Ovary (tissue), 9 donors: ENCODE data around the gene EWSR1. TPM values are rescaled to one million over a fixed set of nuclear protein-coding genes. Genes with fewer than 3 reads are reported as not detected.

Source experiments
- DNase-seq, 5 donors: peaks; one replicate each; pipeline ENCODE4 v3.0.0-alpha.2; 2019 to 2020
- H3K27ac ChIP-seq, 2 donors: fragments of 200-600 bp; one replicate each; pipeline versions ENCODE4 v1.5.1 to v1.8.0; 2019 to 2022
- H3K27me3 ChIP-seq: fragments of 200-600 bp; one replicate; pipeline ENCODE4 v1.8.0; 2022
- H3K36me3 ChIP-seq: fragments of 200-600 bp; sonication (generic); one replicate; pipeline ENCODE4 v1.5.1; 2019
- H3K4me1 ChIP-seq: one replicate; pipeline ENCODE4 v1.8.1; 2013; ENCODE audit warnings: mild to moderate bottlenecking, moderate library complexity; ENCODE audit not compliant: insufficient read depth
- H3K4me3 ChIP-seq: fragments of 200-600 bp; sonication (generic); one replicate; pipeline ENCODE4 v1.5.1; 2017
- H3K9me3 ChIP-seq, 2 donors: fragments of 200-600 bp in 1 of 2; sonication (generic) in 1 of 2; one replicate each; pipeline versions ENCODE4 v1.5.1 to v1.8.1; 2013 to 2019; ENCODE audit warnings: mild to moderate bottlenecking in 1 of 2, moderate library complexity in 1 of 2
- EP300 ChIP-seq: sonication (generic); formaldehyde crosslinking; IDR thresholded peaks from one replicate; pipeline ENCODE4 v1.6.1; 2017; ENCODE audit warnings: antibody characterized with exemption
- POLR2A ChIP-seq: fragments of 450-650 bp; IDR thresholded peaks from one replicate; pipeline ENCODE4 v1.6.1; 2017; ENCODE audit warnings: antibody characterized with exemption, mild to moderate bottlenecking, moderate library complexity
- WGBS, 3 donors: extraction: QIAGEN DNeasy Blood & Tissue Kit in 1 of 3; methylation state at CpG; one replicate each; pipeline versions ENCODE4 v1.1.5 to v1.1.7; 2013 to 2017; 5-methylcytosine and 5-hydroxymethylcytosine counted together
- intact Hi-C, 4 donors: fragments of 100-400 bp; cut with DNase I; formaldehyde crosslinking; loops; one replicate each; pipeline versions ENCODE4 v1.11.0 to v1.15.1; 2022 to 2023
- polyA plus RNA-seq, 2 donors: library from polyadenylated mRNA; stranded (reverse); fragments of 200-250 nt in 1 of 2; fragments of 350-450 nt in 1 of 2; fragmentation: Illumina TruSeq in 1 of 2; extraction: RNeasy Lipid Tissue Mini Kit (QIAGEN cat#74804) in 1 of 2; gene quantifications; one replicate each; pipeline ENCODE4 v1.2.3, GENCODE V29; 2013 to 2014
- total RNA-seq, 7 donors: library from RNA; depleted of rRNA in 2 of 7; stranded (reverse); fragments of >200 nt in 2 of 7; fragmentation: NEBNext Ultra II Directional in 3 of 7; extraction: Animal tissue kit (Norgen Biotek cat#: 25700) in 3 of 7; gene quantifications; one replicate each; pipeline versions ENCODE4 v1.1.0 to v1.2.4, GENCODE V29; 2016 to 2023
- TF ChIP-seq, protein P1 (sequence below), 3 donors: fragments of 450-650 bp in 2 of 3; fragments of 200-600 bp in 1 of 3; IDR thresholded peaks; one replicate each; pipeline versions ENCODE4 v1.5.1 to v1.8.0; 2016 to 2022; ENCODE audit warnings: antibody characterized with exemption in 3 of 3, mild to moderate bottlenecking in 1 of 3
- donor health status: DM: no; HTN: no; CAD: no; lungs with moderate emphysema.
- donor health status: DM: no; HTN: no; CAD: no.
- donor health status: Bipolar disorder and iron deficiency.
- donor health status: DM: yes; HTN: yes; CAD: no.
- donor health status: DM: no; HTN: no; CAD: no.
- donor health status: DM: yes; HTN: yes; CAD: no.

The EWSR1 gene
- total and polyA plus RNA-seq, 9 donors: 127 to 191 (median 170) TPM

DNA sequence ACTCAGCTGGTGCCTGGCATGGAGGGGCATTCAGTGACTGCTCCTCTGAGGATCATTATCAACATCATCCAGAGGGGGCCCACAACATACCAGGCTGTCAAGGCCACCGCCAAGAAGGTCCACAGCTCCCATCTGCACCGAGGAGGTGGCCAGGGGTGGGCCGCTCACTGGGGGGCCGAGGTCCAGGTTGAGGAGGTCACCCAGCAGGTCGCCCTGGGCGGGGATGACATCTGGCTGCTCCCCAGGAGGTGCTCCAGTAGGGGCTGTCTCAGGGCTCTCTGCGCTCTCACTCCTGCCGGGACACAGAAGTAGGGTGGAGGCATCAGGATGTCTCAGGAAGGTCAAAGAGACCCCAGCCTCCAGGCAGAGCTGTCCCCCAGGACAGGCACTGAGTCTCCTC is 72.5 kb downstream of the EWSR1 start:
- intact Hi-C loops: no loop called here
- TF ChIP-seq POLR2A (no peak), EP300 (no peak)
- TF ChIP-seq, protein P1, sequence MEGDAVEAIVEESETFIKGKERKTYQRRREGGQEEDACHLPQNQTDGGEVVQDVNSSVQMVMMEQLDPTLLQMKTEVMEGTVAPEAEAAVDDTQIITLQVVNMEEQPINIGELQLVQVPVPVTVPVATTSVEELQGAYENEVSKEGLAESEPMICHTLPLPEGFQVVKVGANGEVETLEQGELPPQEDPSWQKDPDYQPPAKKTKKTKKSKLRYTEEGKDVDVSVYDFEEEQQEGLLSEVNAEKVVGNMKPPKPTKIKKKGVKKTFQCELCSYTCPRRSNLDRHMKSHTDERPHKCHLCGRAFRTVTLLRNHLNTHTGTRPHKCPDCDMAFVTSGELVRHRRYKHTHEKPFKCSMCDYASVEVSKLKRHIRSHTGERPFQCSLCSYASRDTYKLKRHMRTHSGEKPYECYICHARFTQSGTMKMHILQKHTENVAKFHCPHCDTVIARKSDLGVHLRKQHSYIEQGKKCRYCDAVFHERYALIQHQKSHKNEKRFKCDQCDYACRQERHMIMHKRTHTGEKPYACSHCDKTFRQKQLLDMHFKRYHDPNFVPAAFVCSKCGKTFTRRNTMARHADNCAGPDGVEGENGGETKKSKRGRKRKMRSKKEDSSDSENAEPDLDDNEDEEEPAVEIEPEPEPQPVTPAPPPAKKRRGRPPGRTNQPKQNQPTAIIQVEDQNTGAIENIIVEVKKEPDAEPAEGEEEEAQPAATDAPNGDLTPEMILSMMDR (IDR thresholded peaks at IDR 0.05): no peak
- WGBS, 3 donors: 84 to 87% (median 86%) methylated on average over 8 of the region's 8 CpGs
- H3K27me3 ChIP-seq: no peaks in the 10 kb centered on the region
- no peak for DNase-seq
- H3K36me3 ChIP-seq: no peaks in the 10 kb centered on the region
- no peak overlapping the region for H3K4me3 ChIP-seq
- no peaks in the 10 kb centered on the region for H3K9me3 ChIP-seq
- no peaks in the 10 kb centered on the region for H3K4me1 ChIP-seq
- H3K27ac ChIP-seq: no peak overlapping the region

DNA sequence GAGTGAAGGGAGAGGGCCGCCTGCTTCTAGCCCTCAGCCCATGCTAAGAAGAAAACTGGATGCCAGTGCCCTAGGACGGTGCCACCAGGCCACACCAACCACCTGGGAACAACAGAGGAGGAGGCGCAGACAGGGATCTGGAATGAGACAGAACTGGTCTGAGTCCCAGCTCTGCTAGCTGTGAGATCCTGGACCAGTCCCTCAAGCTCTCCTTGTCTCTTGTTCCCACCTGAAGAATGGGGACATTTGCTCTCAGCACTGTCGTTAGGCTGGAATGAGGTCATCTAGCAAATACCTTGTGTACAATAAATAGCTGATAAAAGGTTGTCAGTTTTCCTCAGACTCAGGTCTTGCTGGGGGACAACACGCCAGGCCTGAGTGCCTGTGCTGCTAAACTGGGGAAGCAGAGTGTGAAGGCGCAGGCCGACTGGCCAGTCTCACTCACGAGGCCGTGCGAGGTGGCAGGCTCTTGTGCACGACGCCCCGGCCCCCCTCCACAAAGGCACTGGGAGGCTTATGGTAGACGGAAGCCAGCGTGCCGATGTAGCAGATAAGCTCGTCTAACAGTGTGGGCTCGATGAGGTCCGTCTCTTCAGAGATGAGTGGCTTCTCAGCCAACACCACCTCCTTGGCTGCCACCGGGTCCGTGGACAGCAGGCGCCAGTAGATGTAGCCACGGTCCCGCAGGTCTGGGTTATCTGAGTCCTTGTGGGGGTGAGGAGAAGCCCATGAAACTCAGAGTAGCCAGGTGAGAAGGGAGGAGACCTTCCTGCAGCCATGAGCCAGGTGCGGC is 73.2 kb downstream of the EWSR1 start:
- no peaks in the 10 kb centered on the region for H3K27me3 ChIP-seq
- no peak for TF ChIP-seq EP300
- TF ChIP-seq POLR2A: no peak
- TF ChIP-seq, protein P1 (IDR thresholded peaks at IDR 0.05): no peak
- no peak for DNase-seq
- H3K4me1 ChIP-seq: no peaks in the 10 kb centered on the region
- 91 to 92% (median 91%) methylated on average over 25 of the region's 25 CpGs for WGBS, 3 donors
- H3K27ac ChIP-seq: no peak overlapping the region
- intact Hi-C loops: no loop called here
- H3K9me3 ChIP-seq: no peaks in the 10 kb centered on the region
- H3K36me3 ChIP-seq: no peaks in the 10 kb centered on the region
- H3K4me3 ChIP-seq: no peak overlapping the region

DNA sequence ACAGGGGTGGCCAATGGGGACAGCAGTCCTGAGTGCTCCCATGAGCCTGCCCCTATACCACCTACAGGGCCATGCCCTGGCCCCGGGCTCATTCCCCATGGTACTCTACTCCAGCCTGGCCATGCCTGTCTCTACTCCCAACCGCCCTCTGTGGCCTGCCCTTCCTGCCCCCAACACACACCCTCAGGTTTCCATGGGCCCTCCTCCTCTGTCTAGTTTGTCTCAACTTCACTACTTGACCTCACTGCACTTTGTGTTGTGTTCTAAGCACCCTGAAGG is 73.7 kb downstream of the EWSR1 start:
- no peaks in the 10 kb centered on the region for H3K27me3 ChIP-seq
- no peaks in the 10 kb centered on the region for H3K9me3 ChIP-seq
- intact Hi-C loops: no loop called here
- H3K27ac ChIP-seq: no peak overlapping the region
- DNase-seq: no peak
- no peaks in the 10 kb centered on the region for H3K36me3 ChIP-seq
- TF ChIP-seq, protein P1 (IDR thresholded peaks at IDR 0.05): no peak
- no peak for TF ChIP-seq POLR2A
- TF ChIP-seq EP300: no peak
- H3K4me3 ChIP-seq: no peak overlapping the region
- no peaks in the 10 kb centered on the region for H3K4me1 ChIP-seq
- 90 to 100% (median 100%) methylated on average over 2 of the region's 2 CpGs for WGBS, 3 donors

DNA sequence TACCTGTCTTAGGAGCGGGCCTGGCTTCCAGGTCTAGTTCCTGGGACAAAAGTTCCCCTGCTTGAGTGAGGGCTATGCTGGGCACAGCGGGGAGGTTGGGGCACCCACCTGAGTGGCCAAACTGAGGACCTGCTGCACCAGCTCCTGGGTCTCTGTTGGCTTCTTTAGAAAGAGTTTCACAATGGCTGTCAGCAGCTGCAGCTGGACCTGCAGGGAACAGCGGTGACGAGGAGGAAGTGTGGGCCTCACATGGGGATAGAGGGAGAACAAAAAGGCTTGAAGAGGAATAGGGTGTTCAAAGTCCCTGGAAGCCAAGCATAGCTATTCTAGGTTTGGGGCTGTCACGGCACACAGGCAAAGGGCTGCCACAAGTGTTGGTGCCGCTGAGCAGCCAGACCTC is 74.1 kb downstream of the EWSR1 start:
- H3K27me3 ChIP-seq: no peaks in the 10 kb centered on the region
- no peak overlapping the region for H3K4me3 ChIP-seq
- TF ChIP-seq EP300 (no peak), POLR2A (no peak)
- TF ChIP-seq, protein P1 (IDR thresholded peaks at IDR 0.05): no peak
- WGBS, 3 donors: 90 to 97% (median 94%) methylated on average over 6 of the region's 6 CpGs
- no peak overlapping the region for H3K27ac ChIP-seq
- intact Hi-C loops: no loop called here
- H3K4me1 ChIP-seq: no peaks in the 10 kb centered on the region
- no peaks in the 10 kb centered on the region for H3K9me3 ChIP-seq
- DNase-seq: no peak
- H3K36me3 ChIP-seq: no peaks in the 10 kb centered on the region
